Activated CD4-positive, alpha-beta T cell treated with anti-CD3 and anti-CD28 coated beads, Interleukin-2, amount 10 ng/mL, durations not matched to agents 7 days and 5 days (primary cell): ENCODE results near the gene PHF2. TPM values are rescaled to one million over a fixed set of nuclear protein-coding genes. Genes with fewer than 3 reads are reported as not detected.

Experiments used
- CTCF ChIA-PET: fragments of 350-600 bp; sonication (Branson Sonifier 250); formaldehyde crosslinking; loops from one replicate; lab custom pipeline; 2021; ENCODE audit warnings: antibody characterized with exemption; lab: Charles Lee
- POLR2A ChIA-PET: fragments of 350-600 bp; sonication (Branson Sonifier 250); formaldehyde crosslinking; loops from one replicate; lab custom pipeline; 2021; ENCODE audit warnings: antibody characterized with exemption; lab: Charles Lee
- DNase-seq: peaks from one replicate; pipeline ENCODE4 v3.0.0-alpha.2; 2020
- H3K27ac Mint-ChIP-seq: one replicate; pipeline ENCODE4 v1.8.0; 2021; ENCODE audit warnings: mild to moderate bottlenecking, moderate library complexity, mixed read lengths
- H3K27me3 Mint-ChIP-seq: one replicate; pipeline ENCODE4 v1.8.0; 2021; ENCODE audit warnings: mixed read lengths
- H3K36me3 Mint-ChIP-seq: one replicate; pipeline ENCODE4 v1.8.0; 2021; ENCODE audit warnings: low read depth, mixed read lengths
- H3K4me1 Mint-ChIP-seq: one replicate; pipeline ENCODE4 v1.8.0; 2021; ENCODE audit warnings: mixed read lengths
- H3K4me3 Mint-ChIP-seq: one replicate; pipeline ENCODE4 v1.8.0; 2021; ENCODE audit warnings: mild to moderate bottlenecking, moderate library complexity, mixed read lengths
- H3K9me3 Mint-ChIP-seq: one replicate; pipeline ENCODE4 v1.8.0; 2021; ENCODE audit warnings: mixed read lengths
- total RNA-seq, 2 experiments: library from RNA; stranded (reverse); gene quantifications; one replicate each; pipeline ENCODE4 v1.2.3, GENCODE V29; 2021

The PHF2 gene
- total RNA-seq, 2 experiments from 2014 or later = 29.3 to 29.4 TPM

DNA sequence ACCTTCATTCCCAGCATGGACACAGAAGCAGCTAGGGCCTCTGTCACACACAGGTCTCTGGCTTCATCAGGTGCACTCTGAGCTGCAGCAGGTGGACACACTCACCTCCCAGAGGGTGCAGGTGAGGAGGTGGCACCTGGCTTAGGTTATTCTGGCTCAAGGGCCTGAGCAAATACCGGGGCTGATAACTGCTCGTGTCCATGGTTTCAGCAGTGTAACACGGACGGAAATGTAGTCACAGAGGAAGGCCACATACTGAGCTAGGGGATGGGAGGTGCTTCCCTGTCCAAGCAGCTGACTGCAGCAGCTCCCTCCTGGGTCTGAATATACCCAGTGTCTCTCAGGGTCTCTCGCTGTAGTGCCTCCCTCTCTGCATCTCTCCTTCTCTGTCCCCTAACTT is 5.7 kb downstream of the PHF2 start:
- Mint-ChIP-seq H3K27ac (no peak overlapping the region), H3K4me3 (no peak overlapping the region), H3K9me3 (peaks cover 17% of the 10 kb centered on the region), H3K27me3 (no peaks in the 10 kb centered on the region), H3K4me1 (peaks cover 27% of the 10 kb centered on the region), H3K36me3 (peaks cover 21% of the 10 kb centered on the region)
- no peak for DNase-seq
- POLR2A ChIA-PET = no interaction called here
- CTCF ChIA-PET = interaction anchor here (1.5 kb wide), 1 partner anchor 16 kb away, joined by 8 read pairs; no protein-coding TSS in a partner anchor

- ChIA-PET CTCF (interaction anchor here (1.5 kb wide), 1 partner anchor 16 kb away, joined by 8 read pairs; no protein-coding TSS in a partner anchor), POLR2A (no interaction called here)
- peaks cover 25% of the 10 kb centered on the region for H3K4me1 Mint-ChIP-seq
- peaks cover 17% of the 10 kb centered on the region for H3K9me3 Mint-ChIP-seq
- no peak overlapping the region for H3K27ac Mint-ChIP-seq
- H3K27me3 Mint-ChIP-seq = no peaks in the 10 kb centered on the region
- H3K4me3 Mint-ChIP-seq = no peak overlapping the region
- DNase-seq = no peak
- H3K36me3 Mint-ChIP-seq = peaks cover 21% of the 10 kb centered on the region
These were observed 6.2 kb downstream of the PHF2 start for GRCh38 chr9:93582550-93582949.

GRCh38 chr9:93585259-93585658 is 8.9 kb downstream of the PHF2 start:
- H3K36me3 Mint-ChIP-seq = peaks cover 21% of the 10 kb centered on the region

GRCh38 chr9:93585695-93586094 is 9.3 kb downstream of the PHF2 start:
- Mint-ChIP-seq H3K9me3 (peaks cover 17% of the 10 kb centered on the region), H3K27ac (no peak overlapping the region), H3K4me3 (no peak overlapping the region), H3K27me3 (no peaks in the 10 kb centered on the region), H3K4me1 (peaks cover 15% of the 10 kb centered on the region), H3K36me3 (peaks cover 21% of the 10 kb centered on the region)
- ChIA-PET CTCF (interaction anchor here (0.6 kb wide), 1 partner anchor 65 kb away, joined by 6 read pairs; no protein-coding TSS in a partner anchor), POLR2A (no interaction called here)
- no peak for DNase-seq

More at GRCh38 chr9:93585259-93585658, 8.9 kb downstream of the PHF2 start:
- Mint-ChIP-seq H3K9me3 (peaks cover 17% of the 10 kb centered on the region), H3K27me3 (no peaks in the 10 kb centered on the region), H3K4me3 (no peak overlapping the region), H3K27ac (no peak overlapping the region), H3K4me1 (peaks cover 19% of the 10 kb centered on the region)
- ChIA-PET POLR2A (no interaction called here), CTCF (interaction anchor here (0.6 kb wide), 1 partner anchor 66 kb away, joined by 6 read pairs; no protein-coding TSS in a partner anchor)
- no peak for DNase-seq

DNA sequence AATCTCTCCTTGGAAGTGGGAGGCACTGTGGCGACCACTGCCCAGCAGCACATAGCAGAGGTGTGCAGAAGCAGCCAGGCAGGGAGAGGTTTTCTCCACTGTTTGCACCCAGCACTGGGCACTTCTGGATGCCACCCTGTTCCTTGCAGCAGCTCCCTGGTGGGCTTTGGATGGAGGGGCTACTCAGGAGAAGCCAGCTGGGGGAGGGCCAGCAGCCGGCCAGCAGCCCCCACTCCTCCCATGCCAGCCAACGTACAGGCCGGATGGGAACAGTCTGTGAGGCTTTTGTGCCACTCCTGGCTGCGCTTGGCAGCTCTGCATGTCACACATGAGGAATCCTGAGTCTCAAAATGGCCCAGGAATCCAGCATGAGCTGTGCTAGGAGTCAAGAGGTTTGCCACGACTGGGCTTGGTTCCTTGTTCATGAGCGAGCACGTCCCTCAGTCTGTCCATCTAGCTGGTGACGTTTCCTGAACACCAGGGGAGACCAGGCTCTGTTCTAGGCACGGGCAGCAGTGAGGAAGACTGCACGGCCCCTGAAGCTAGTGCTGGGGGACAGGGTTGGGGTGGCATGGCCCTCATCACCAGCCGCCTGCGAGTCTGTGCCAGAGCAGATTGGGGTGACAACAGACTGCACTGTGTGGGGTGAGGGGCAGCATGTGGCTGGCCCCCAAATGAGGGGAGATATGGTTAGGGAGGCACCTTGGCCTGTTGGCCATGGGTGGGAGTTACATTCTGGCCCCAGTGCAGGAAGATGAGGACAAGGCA is 10.1 kb downstream of the PHF2 start:
- POLR2A ChIA-PET = no interaction called here

GRCh38 chr9:93587284-93587650 is 10.9 kb downstream of the PHF2 start:
- POLR2A ChIA-PET = no interaction called here
- H3K27me3 Mint-ChIP-seq = no peaks in the 10 kb centered on the region
- peaks cover 18% of the 10 kb centered on the region for H3K4me1 Mint-ChIP-seq
- H3K4me3 Mint-ChIP-seq = no peak overlapping the region
- peaks cover 17% of the 10 kb centered on the region for H3K9me3 Mint-ChIP-seq
- H3K27ac Mint-ChIP-seq = no peak overlapping the region
- peaks cover 21% of the 10 kb centered on the region for H3K36me3 Mint-ChIP-seq
- CTCF ChIA-PET = interaction anchor here (1.5 kb wide), 1 partner anchor 21 kb away, joined by 8 read pairs; no protein-coding TSS in a partner anchor
- DNase-seq = no peak

More for the DNA sequence above, 10.1 kb downstream of the PHF2 start:
- H3K9me3 Mint-ChIP-seq = peaks cover 17% of the 10 kb centered on the region
- peaks cover 21% of the 10 kb centered on the region for H3K36me3 Mint-ChIP-seq
- no peaks in the 10 kb centered on the region for H3K27me3 Mint-ChIP-seq
- peaks cover 15% of the 10 kb centered on the region for H3K4me1 Mint-ChIP-seq
- CTCF ChIA-PET = interaction anchor here (1.1 kb wide), 1 partner anchor 20 kb away, joined by 5 read pairs; no protein-coding TSS in a partner anchor
- no peak overlapping the region for H3K4me3 Mint-ChIP-seq
- no peak for DNase-seq
- no peak overlapping the region for H3K27ac Mint-ChIP-seq

GRCh38 chr9:93587651-93588347 is 11.4 kb downstream of the PHF2 start:
- Mint-ChIP-seq H3K4me3 (no peak overlapping the region), H3K36me3 (peaks cover 17% of the 10 kb centered on the region), H3K9me3 (peaks cover 13% of the 10 kb centered on the region), H3K4me1 (peaks cover 22% of the 10 kb centered on the region), H3K27ac (no peak overlapping the region), H3K27me3 (no peaks in the 10 kb centered on the region)
- ChIA-PET CTCF (interaction anchor here (1.5 kb wide), 1 partner anchor 21 kb away, joined by 8 read pairs; no protein-coding TSS in a partner anchor), POLR2A (no interaction called here)
- no peak for DNase-seq

GRCh38 chr9:93588641-93589609 is 12.5 kb downstream of the PHF2 start:
- Mint-ChIP-seq H3K27me3 (no peaks in the 10 kb centered on the region), H3K9me3 (peaks cover 8% of the 10 kb centered on the region), H3K36me3 (peaks cover 12% of the 10 kb centered on the region), H3K27ac (no peak overlapping the region), H3K4me3 (no peak overlapping the region), H3K4me1 (peaks cover 23% of the 10 kb centered on the region)
- ChIA-PET CTCF (interaction anchor here (1.5 kb wide), 1 partner anchor 22 kb away, joined by 8 read pairs; no protein-coding TSS in a partner anchor), POLR2A (no interaction called here)
- no peak for DNase-seq

DNA sequence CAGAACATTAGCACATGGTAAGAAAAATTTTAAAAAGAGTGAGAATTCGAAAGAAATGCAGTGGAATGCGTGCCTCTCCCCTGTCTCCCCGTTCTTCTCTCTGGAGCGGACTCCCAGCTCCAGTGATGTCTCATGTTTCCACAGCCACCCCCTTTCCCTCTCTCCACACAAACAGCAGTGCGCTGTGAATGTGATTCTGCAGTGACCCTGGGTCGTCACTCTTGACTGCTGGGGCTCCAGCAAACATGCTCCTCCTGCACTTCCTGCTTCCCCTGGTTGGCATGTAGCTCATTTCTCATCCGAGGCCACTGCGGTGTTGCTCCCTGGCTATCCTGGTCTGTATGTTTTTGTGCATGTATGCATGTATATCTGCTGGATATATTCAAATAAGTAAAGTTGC is 13.3 kb downstream of the PHF2 start:
- Mint-ChIP-seq H3K27me3 (no peaks in the 10 kb centered on the region), H3K4me1 (peaks cover 23% of the 10 kb centered on the region), H3K27ac (peak overlapping the region; percentile 15), H3K36me3 (peaks cover 7% of the 10 kb centered on the region), H3K9me3 (peaks cover 3% of the 10 kb centered on the region), H3K4me3 (no peak overlapping the region)
- no peak for DNase-seq
- ChIA-PET POLR2A (no interaction called here), CTCF (interaction anchor here (2.0 kb wide), 1 partner anchor 10 kb away, joined by 4 read pairs; no protein-coding TSS in a partner anchor)

- Mint-ChIP-seq H3K4me1 (peaks cover 23% of the 10 kb centered on the region), H3K36me3 (no peaks in the 10 kb centered on the region), H3K27ac (no peak overlapping the region), H3K9me3 (no peaks in the 10 kb centered on the region), H3K4me3 (no peak overlapping the region), H3K27me3 (no peaks in the 10 kb centered on the region)
- ChIA-PET POLR2A (interaction anchor here (0.5 kb wide), 1 partner anchor 20 kb away, joined by 3 read pairs; no protein-coding TSS in a partner anchor), CTCF (interaction anchor here (2.0 kb wide), 1 partner anchor 9 kb away, joined by 4 read pairs; no protein-coding TSS in a partner anchor)
- no peak for DNase-seq
These were observed 14.3 kb downstream of the PHF2 start for GRCh38 chr9:93590609-93591234.

GRCh38 chr9:93591301-93592007 is 15.1 kb downstream of the PHF2 start:
- H3K27me3 Mint-ChIP-seq = no peaks in the 10 kb centered on the region
- peaks cover 27% of the 10 kb centered on the region for H3K4me1 Mint-ChIP-seq
- ChIA-PET CTCF (interaction anchor here (2.0 kb wide), 1 partner anchor 9 kb away, joined by 4 read pairs; no protein-coding TSS in a partner anchor), POLR2A (interaction anchor here (0.5 kb wide), 1 partner anchor 19 kb away, joined by 3 read pairs; no protein-coding TSS in a partner anchor)
- H3K9me3 Mint-ChIP-seq = no peaks in the 10 kb centered on the region
- DNase-seq = no peak
- no peak overlapping the region for H3K27ac Mint-ChIP-seq
- H3K36me3 Mint-ChIP-seq = no peaks in the 10 kb centered on the region
- H3K4me3 Mint-ChIP-seq = no peak overlapping the region
